Left renal pelvis (tissue), 4 donors: ENCODE measurements around the gene MYOCD. TPM values are rescaled to one million over a fixed set of nuclear protein-coding genes. Genes with fewer than 3 reads are reported as not detected.

Source experiments
- DNase-seq, 4 donors: peaks; one replicate each; pipeline ENCODE4 v3.0.0-alpha.2; 2013; ENCODE audit warnings: low read depth in 4 of 4, low spot score in 3 of 4
- polyA plus RNA-seq, 4 donors: library from polyadenylated mRNA; unstranded; fragments of 120-200 nt; gene quantifications; one replicate each; pipeline ENCODE4 v1.2.1, GENCODE V29; 2013; ENCODE audit not compliant: insufficient read length in 4 of 4

Gene MYOCD
- polyA plus RNA-seq, 4 donors = 5.1 to 25.6 (median 6.1) TPM

- no peak for DNase-seq
Observed at GRCh38 chr17:12642034-12642433, 23.7 kb upstream of the MYOCD start.

DNA sequence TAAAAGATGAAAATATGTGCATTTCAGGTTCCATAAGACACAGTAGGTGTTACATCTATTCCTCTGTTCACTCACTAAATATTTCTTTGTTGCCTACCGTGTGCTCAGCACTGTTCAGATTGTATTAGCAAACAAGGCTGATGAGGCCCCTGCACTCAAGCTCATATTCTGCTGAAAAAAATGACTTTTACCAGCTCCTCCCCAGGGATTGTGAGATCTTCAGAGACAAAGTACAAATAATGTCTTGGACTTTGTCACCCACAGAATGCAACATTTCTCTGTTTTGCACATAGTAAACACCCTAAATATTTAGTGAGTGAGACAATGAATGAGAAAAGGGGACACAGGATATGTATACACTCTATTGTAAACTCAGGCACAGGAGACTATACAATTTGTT lies 21.9 kb upstream of the MYOCD start:
- DNase-seq = no peak

DNA sequence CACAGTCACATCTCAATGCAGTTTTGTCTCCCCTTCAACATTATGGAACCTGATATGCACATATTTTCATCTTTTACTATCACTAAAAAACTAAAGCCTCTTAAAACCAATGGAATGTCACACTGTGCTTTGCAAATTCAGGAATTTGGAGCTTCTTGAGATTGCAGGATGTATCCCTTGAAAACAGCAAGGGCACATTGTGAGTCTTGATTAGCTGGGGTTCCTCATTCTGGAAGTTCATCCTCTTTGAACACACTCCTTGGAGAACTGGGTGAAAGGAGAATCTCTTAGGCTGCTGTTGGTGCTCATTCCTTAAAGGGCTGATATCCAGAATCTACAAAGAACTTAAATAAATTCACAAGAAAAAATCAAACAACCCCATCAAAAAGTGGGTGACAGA lies 21.1 kb upstream of the MYOCD start:
- no peak for DNase-seq

- no peak for DNase-seq
Observed at GRCh38 chr17:12646761-12647422, 18.8 kb upstream of the MYOCD start.

DNA sequence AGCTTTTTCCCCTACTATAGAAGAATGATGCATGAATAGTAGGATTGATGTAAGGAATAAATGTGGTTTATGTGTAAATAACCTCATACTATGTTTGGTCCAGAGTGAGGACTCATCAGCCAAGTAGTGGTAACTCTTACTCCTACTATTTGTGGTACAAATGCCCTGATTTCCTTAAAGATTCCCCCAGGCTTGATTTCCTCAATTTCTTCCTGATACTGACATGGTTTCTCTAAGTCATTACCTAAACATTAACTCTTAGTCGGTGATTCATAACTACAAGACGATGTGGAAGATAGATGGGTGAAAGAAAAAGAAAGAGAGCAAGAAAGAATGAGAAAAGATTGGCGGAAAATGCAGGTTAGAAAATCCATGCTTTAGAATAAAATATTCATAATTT lies 17.2 kb upstream of the MYOCD start:
- no peak for DNase-seq

GRCh38 chr17:12655936-12656335 lies 9.8 kb upstream of the MYOCD start:
- DNase-seq = no peak

DNA sequence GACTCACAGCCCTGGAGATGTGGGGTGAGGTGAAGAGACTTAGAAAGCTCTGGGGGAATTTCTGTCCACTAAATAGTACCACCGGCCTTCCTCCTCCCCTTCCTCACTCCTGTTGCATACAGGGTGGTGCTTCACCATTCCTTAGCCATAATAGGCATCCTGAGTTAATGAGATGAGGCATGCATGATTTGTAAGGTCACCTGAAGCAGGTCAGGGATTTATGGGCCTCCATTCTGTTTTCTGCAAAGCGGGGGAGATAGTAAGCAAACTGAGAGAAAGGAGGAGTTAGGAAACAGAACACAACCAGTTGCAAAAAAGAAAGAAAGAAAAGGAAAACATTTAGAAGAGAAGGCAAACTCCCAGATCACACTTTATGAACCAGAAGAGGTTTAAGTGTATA lies 9.3 kb upstream of the MYOCD start:
- DNase-seq = peak in 1 of 4 donors; percentile 42

GRCh38 chr17:12659500-12659899 lies 6.2 kb upstream of the MYOCD start:
- DNase-seq = no peak

GRCh38 chr17:12664252-12664651 lies 1.4 kb upstream of the MYOCD start:
- no peak for DNase-seq

DNA sequence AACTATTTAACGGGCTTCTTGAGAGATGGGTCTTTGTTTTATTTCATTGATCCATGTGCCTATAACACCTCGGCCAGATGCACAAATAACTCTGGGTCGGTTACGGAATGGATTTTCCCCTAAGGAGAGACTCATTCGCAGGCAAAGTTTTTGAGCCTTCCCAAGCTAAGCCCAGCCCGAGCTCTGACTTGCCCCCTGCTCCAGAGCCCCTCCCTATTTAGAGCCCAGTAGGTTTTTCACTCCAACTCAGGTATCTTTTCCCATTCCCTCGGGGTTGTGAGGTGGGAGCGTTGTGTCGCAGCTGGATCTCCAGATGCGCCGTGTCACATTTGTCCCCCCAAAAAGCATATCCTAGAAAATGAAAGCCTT lies 812 bp upstream of the MYOCD start:
- no peak for DNase-seq

- no peak for DNase-seq
Observed at GRCh38 chr17:12666718-12667117, 1.0 kb downstream of the MYOCD start.

DNA sequence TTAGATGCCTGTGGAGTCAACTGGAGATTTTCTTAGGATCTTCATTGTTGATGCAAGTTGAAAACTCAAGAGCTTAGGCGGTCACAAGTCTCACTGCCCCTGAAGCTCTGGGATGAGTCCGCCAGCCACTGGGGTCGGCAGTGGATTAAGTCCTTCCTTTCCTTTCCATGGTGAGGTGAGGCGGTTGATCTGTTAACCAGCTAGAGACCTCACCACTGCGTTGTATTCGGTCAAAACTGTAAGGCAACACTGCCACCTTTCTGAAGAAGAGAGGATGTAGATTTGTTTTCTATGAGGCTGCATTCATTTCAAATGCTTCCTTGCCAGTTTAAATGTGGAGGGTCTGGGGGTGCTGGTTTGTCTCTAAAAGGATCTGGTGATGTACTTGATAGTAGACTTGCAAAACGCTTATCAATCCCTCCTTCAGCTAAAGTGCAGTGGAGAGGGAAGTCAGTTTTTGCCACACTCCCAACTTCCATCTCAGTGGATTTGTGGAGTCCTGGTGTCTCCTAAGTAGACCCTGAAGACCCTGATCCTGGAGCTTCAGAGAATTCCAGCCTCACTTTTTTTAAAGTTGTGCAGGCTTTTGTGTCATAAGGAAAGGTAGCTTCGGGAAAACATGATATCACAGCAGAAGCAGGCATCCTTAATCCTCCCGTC lies 1.7 kb downstream of the MYOCD start:
- peak in 1 of 4 donors; percentile 42 for DNase-seq

DNA sequence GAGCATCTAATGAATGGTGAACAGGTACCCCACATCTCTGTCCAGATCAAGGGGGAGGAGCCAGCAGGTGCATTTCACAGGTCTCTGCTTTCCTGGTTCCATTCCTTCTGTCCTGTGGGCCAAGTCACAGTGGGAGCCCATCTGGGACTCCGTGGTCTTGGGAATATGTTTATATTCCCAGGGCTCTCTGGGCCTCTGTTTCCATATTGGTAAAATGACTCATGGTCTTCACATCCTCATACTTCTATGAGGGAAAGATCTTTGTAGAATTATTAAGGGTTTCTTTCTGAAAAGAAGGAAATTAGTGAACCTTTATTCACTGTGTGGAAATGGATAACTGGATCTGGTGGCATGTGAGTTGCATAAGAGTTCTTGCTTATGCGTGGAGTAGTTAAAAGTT lies 6.2 kb downstream of the MYOCD start:
- no peak for DNase-seq

DNA sequence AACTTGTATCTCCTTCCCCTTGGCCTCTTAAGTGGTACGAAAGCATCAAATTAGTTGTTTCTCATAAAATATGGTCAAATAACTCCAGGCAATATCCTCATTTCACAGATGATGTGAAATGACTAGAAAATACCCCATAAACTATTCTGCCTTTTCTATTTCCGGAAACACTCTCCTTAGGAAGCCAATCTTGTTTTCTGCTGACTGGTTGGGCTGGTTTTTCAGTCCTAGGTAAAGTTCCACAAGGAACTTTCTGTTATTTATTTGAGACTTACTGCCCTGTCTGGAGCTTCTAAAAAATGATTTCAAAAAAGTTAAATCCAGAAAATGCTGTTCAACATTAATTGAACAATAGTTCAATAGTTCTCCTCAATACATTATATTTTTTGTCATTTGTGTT lies 7.3 kb downstream of the MYOCD start:
- DNase-seq = no peak

DNA sequence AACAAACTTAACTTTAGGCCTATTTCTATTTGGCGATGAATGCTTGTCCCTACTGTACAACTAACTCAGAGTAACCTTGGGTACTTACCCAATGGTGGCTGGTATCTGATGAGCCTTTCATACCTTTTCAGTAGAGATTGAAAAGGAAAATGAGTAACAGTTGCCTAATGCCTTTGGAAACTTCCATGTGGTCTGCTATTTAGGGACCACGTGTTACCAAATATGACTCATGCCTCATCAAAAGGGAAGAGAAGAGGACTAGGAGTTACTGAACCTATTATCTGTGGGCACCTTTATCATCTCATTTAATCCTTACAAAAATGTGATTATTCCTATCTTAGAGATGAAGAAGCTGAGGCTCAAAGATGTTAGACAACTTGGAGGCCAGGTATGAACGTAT lies 8.1 kb downstream of the MYOCD start:
- no peak for DNase-seq

GRCh38 chr17:12680407-12680897 lies 14.8 kb downstream of the MYOCD start:
- DNase-seq = no peak

GRCh38 chr17:12680993-12681392 lies 15.3 kb downstream of the MYOCD start:
- DNase-seq = no peak

GRCh38 chr17:12683299-12683698 lies 17.6 kb downstream of the MYOCD start:
- DNase-seq = no peak

- no peak for DNase-seq
Observed at GRCh38 chr17:12686486-12686885, 20.8 kb downstream of the MYOCD start.

- DNase-seq = no peak
Observed at GRCh38 chr17:12688382-12688781, 22.7 kb downstream of the MYOCD start.

GRCh38 chr17:12691173-12691572 lies 25.5 kb downstream of the MYOCD start:
- DNase-seq = no peak

GRCh38 chr17:12693640-12694039 lies 27.9 kb downstream of the MYOCD start:
- DNase-seq = no peak

DNA sequence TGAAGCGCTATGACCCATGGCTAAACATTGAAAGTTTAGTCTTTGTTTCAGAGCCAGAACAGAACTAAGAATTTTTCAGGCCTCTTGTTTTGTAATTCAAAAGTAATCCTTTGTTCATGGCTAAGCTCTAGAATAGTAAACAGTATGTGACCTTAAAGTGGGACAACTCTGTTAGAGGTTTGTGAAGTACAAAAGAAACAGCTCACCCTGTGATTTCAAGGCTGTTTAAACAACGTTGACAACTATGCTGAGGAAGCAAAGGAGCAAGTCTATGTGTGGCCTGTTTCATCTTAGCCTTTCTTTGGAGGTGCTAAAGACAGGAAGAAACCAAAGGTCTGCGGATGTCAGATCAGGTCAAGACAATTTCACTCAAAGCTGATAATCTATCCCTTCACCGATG lies 40.4 kb downstream of the MYOCD start:
- DNase-seq = no peak
